HEK293T (cell line): ENCODE measurements around the gene PLAGL1.

Experiments used
- CTCF ChIA-PET: fragments of 350-600 bp; formaldehyde crosslinking; extraction: SDS; loops from one replicate; lab custom pipeline; 2021; ENCODE audit warnings: antibody characterized with exemption, inconsistent platforms; lab: Yijun Ruan, JAX
- POLR2A ChIA-PET: fragments of 350-600 bp; formaldehyde crosslinking; extraction: SDS; loops from one replicate; lab custom pipeline; 2020; ENCODE audit warnings: antibody characterized with exemption, inconsistent platforms; lab: Yijun Ruan, JAX
- DNase-seq: peaks from one replicate; pipeline ENCODE4 v3.0.0; 2012; ENCODE audit warnings: mixed read lengths; ENCODE audit errors: extremely low spot score
- ARNT ChIP-seq: fragments of 450-650 bp; IDR thresholded peaks from 2 replicates; pipeline ENCODE4 v1.6.1; 2017; ENCODE audit warnings: mild to moderate bottlenecking
- BHLHE40 ChIP-seq: fragments of 450-650 bp; IDR thresholded peaks from 2 replicates; pipeline ENCODE4 v1.6.1; 2016; ENCODE audit warnings: mild to moderate bottlenecking, moderate library complexity, borderline replicate concordance
- CTBP1 ChIP-seq: fragments of 450-650 bp; IDR thresholded peaks from 2 replicates; pipeline ENCODE4 v1.6.1; 2016; ENCODE audit warnings: borderline replicate concordance
- ELF4 ChIP-seq: fragments of 450-650 bp; IDR thresholded peaks from 2 replicates; pipeline ENCODE4 v1.6.1; 2017; ENCODE audit warnings: antibody characterized with exemption
- FOXA1 ChIP-seq: fragments of 450-650 bp; IDR thresholded peaks from 2 replicates; pipeline ENCODE4 v1.6.1; 2016; ENCODE audit warnings: mild to moderate bottlenecking
- FOXK2 ChIP-seq: fragments of 450-650 bp; IDR thresholded peaks from 2 replicates; pipeline ENCODE4 v1.6.1; 2016; ENCODE audit warnings: mild to moderate bottlenecking
- FOXM1 ChIP-seq: fragments of 450-650 bp; IDR thresholded peaks from 2 replicates; pipeline ENCODE4 v1.6.1; 2017; ENCODE audit warnings: mild to moderate bottlenecking, borderline replicate concordance
- HDGF ChIP-seq: fragments of 450-650 bp; IDR thresholded peaks from 2 replicates; pipeline ENCODE4 v1.6.1; 2017; ENCODE audit warnings: antibody characterized with exemption, borderline replicate concordance
- L3MBTL2 ChIP-seq: fragments of 450-650 bp; conservative IDR thresholded peaks from 2 replicates; pipeline ENCODE4 v1.6.1; 2016; ENCODE audit warnings: mild to moderate bottlenecking
- LEF1 ChIP-seq: fragments of 450-650 bp; IDR thresholded peaks from 2 replicates; pipeline ENCODE4 v1.6.1; 2017; ENCODE audit warnings: mild to moderate bottlenecking, borderline replicate concordance
- NFRKB ChIP-seq: fragments of 450-650 bp; IDR thresholded peaks from 2 replicates; pipeline ENCODE4 v1.6.1; 2016; ENCODE audit warnings: mild to moderate bottlenecking, moderate library complexity
- SP1 ChIP-seq: fragments of 450-650 bp; IDR thresholded peaks from 2 replicates; pipeline ENCODE4 v1.6.1; 2017
- SUZ12 ChIP-seq: fragments of 450-650 bp; IDR thresholded peaks from 2 replicates; pipeline ENCODE4 v1.6.1; 2016; ENCODE audit warnings: mild to moderate bottlenecking
- TARDBP ChIP-seq: fragments of 450-650 bp; IDR thresholded peaks from 2 replicates; pipeline ENCODE4 v1.6.1; 2016
- ZNF384 ChIP-seq: fragments of 450-650 bp; IDR thresholded peaks from 2 replicates; pipeline ENCODE4 v1.6.1; 2016
- TF ChIP-seq, protein P1 (sequence below): fragments of 450-650 bp; IDR thresholded peaks from 2 replicates; pipeline ENCODE4 v1.6.1; 2016

The PLAGL1 gene

DNA sequence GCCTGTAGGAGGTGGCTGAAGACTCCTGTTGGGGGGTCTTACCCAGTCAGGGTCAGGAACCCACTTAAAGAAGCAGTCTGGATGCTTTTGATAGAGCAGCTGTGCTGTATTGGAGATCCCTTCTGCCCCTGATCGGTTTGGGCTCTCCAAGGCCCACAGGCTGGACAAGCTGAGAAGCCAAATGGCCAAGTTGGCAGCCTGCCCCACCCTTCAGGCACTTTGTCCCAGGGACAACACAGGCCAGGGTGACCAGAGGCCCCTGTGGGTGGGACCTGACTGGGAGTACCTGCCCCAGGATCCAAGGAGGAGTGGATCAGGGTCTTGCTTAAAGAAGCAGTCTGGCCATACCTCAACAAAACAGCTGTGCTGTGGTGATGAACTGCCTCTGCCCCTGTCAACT lies 95.4 kb downstream of the PLAGL1 start:
- CTCF ChIA-PET: no interaction called here
- POLR2A ChIA-PET: no interaction called here
- no peak for DNase-seq
- TF ChIP-seq TARDBP (no peak), LEF1 (no peak), ELF4 (no peak), FOXA1 (no peak)

DNA sequence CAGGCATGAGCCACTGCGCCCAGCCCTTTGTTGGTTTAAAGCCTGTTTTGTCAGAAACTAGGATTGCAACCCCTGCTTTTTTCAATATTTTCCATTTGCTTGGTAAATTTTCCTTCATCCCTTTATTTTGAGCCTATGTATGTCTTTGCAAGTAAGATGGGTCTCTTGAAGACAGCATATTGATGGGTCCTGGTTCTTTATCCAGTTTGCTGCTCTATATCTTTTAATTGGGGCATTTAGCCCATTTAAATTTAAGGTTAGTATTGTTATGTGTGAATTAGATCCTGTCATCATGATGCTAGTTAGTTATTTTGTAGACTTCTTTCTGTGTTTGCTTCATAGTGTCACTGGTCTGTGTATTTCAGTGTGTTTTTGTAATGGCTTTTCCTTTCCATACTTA lies 97.0 kb downstream of the PLAGL1 start:
- ChIA-PET CTCF (no interaction called here), POLR2A (no interaction called here)
- no peak for DNase-seq
- TF ChIP-seq FOXA1 (no peak), BHLHE40 (no peak), L3MBTL2 (no peak), SUZ12 (no peak), ELF4 (no peak), SP1 (no peak), FOXK2 (no peak), TARDBP (no peak), FOXM1 (no peak), LEF1 (no peak), HDGF (no peak), ARNT (no peak), ZNF384 (no peak), NFRKB (no peak)

DNA sequence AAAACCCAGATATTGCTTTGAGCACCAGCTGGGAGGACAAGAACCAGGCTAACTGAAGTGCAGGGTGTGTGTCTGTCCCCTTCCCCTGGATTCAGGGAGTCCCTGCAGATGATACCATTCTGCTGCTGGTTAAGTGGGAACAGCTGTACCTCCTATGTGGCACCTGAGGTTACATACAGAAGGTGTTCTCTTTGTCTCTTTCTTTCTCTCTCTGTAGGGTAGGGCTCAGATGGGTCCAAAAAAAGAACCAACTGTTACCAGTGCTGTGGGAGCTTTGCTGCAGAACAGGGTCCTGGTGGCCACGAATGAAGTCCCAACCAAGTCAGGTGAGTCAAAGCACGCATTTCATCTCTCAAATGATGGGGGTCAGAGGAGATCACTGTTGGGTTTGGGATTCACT lies 105.2 kb downstream of the PLAGL1 start:
- DNase-seq: no peak
- ChIA-PET POLR2A (no interaction called here), CTCF (no interaction called here)
- TF ChIP-seq SUZ12 (no peak), L3MBTL2 (no peak), ZNF384 (no peak), FOXK2 (no peak), LEF1 (no peak)

DNA sequence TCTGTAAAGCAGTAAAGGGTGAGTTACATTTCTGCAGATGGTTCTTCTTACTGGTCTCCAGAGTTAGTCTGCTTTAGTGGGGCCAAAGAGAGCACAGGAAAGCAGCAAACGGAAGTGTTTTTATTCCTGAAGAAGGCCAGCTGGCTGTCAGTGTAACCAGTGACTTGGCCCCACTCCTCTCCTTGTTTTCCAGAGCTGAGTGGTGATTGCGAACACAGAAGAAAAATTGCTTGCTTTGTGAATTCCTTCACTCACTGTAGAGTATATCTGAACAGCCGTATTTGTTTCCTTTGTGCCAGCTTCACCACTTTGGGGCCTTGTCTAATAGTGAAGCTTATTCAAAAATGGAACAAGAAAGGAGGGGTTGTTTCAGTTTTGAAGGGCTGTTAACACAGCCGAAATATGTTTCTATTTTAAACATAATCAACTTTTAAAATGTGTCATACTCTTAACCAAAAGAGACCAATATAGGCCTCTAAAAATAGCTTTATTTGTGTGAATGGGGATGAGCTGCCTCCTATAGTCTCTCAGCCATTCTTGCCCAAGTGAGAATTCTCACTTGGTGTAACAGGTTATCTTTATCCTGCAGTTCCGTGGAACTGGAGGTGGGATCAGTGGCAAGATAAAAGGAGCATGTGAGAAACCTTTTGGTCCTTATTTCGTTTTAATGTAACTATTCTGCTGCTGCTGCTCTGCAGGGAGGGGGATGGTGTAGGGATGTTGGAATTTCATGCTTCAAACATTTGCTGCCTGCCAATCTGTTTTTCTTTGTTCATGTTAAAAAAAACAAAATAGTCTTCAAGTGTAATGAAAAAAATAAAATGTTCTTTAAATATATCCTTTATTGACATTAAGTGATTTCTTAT lies 105.9 kb downstream of the PLAGL1 start:
- no peak for TF ChIP-seq TARDBP
- TF ChIP-seq FOXK2: no peak
- no peak for TF ChIP-seq HDGF
- TF ChIP-seq BHLHE40: no peak
- no peak for TF ChIP-seq FOXM1
- TF ChIP-seq ELF4: no peak
- no peak for TF ChIP-seq ZNF384
- no peak for TF ChIP-seq ARNT
- TF ChIP-seq CTBP1: no peak
- no peak for TF ChIP-seq SP1
- TF ChIP-seq SUZ12: no peak
- TF ChIP-seq L3MBTL2: no peak
- no peak for TF ChIP-seq FOXA1
- TF ChIP-seq LEF1: no peak
- no peak for TF ChIP-seq NFRKB
- TF ChIP-seq, protein P1, sequence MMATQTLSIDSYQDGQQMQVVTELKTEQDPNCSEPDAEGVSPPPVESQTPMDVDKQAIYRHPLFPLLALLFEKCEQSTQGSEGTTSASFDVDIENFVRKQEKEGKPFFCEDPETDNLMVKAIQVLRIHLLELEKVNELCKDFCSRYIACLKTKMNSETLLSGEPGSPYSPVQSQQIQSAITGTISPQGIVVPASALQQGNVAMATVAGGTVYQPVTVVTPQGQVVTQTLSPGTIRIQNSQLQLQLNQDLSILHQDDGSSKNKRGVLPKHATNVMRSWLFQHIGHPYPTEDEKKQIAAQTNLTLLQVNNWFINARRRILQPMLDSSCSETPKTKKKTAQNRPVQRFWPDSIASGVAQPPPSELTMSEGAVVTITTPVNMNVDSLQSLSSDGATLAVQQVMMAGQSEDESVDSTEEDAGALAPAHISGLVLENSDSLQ: no peak
- POLR2A ChIA-PET: no interaction called here
- CTCF ChIA-PET: no interaction called here
- DNase-seq: no peak

DNA sequence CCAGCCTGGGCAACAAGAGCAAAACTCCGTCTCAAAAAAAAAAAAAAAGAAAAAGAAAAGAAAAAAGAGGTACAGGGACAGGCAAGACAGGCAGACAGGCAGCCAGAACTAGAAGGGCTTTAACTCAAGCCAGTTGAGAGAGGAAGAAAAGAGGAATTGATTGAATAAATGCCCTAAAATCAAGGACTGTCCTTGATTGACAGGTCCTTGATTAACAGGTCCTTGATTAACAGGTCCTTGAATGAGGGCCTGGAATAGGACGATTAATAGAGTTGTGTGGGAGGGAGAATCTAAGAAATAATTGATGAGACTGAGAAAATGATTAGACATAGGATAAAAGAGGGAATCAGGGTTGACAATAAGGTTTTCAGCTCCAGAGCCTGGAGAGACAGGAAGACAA lies 107.7 kb downstream of the PLAGL1 start:
- CTCF ChIA-PET: interaction anchor here (1.0 kb wide), 1 partner anchor 387 kb away, joined by 3 read pairs; no protein-coding TSS in a partner anchor
- TF ChIP-seq, protein P1: peak; percentile 79
- TF ChIP-seq ELF4: no peak
- DNase-seq: no peak
- POLR2A ChIA-PET: no interaction called here

DNA sequence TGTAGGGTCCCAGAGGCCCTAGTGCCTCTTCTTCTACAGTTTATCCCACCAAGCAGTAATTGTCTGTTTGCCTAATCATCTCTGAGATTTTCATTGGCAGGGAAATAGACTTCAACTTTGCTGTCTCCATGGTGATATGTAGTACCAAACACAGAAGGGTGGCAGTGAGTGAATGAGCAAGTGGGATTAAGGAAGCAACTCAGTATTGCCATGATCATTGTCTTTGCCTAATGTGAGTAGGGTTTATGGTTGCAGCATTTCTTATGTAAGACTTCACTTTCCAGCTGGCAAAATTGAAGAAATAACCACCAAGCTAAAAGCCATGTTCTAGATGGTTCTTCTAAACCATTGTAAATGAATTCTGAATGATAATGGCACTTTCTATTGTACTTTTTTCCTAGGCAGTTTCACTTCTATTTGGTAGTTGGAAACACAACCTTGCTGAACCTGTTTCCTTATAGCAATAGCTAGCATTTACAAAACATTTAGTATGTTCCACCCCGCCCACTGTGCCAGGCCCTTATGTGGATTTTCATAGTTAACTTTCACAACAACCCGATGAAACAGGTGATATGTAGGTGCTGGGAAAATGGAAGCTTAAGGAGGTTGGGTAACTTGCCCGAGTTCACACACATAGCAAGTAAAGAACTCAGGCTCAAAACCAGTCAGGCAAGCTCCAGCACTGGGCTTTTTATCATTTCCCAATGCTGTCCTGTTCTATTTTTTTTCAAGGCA lies 111.8 kb downstream of the PLAGL1 start:
- ChIA-PET POLR2A (no interaction called here), CTCF (no interaction called here)
- DNase-seq: no peak
- no peak for TF ChIP-seq FOXA1
- no peak for TF ChIP-seq SUZ12

DNA sequence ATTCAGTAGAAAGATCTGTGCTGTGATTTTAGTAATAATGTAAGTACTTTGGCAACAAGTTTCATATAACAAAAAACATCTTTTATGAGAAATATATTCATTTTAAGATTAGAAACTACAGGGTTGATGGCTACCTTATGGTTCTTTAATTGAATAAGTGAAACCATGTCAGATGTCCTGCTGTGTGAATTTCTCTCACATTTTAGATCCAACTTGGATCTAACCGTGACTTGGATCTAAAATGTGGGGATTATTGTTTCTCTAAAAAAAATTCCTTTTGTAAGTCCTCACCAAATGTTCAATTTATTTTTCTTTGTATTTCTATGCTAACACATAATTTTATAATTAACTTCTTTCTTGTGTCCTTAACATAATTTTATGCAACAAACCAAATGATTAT lies 113.4 kb downstream of the PLAGL1 start:
- no peak for DNase-seq
- POLR2A ChIA-PET: no interaction called here
- TF ChIP-seq, protein P1: no peak
- TF ChIP-seq SUZ12 (no peak), LEF1 (no peak), TARDBP (no peak), FOXM1 (no peak), FOXA1 (no peak), ELF4 (no peak), NFRKB (no peak), SP1 (no peak), CTBP1 (no peak), BHLHE40 (no peak), L3MBTL2 (no peak), HDGF (no peak)
- CTCF ChIA-PET: no interaction called here
